HepG2 (cell line): ENCODE measurements around the gene SEMA4C. TPM values are rescaled to one million over a fixed set of nuclear protein-coding genes. Genes with fewer than 3 reads are reported as not detected.

Source experiments
- CHD2 ChIP-seq: IDR thresholded peaks from 2 replicates; pipeline ENCODE4 v1.6.1; 2011; ENCODE audit warnings: low read depth, low read length, improper control_type of control experiment
- HMG20A ChIP-seq: IDR thresholded peaks from 2 replicates; pipeline ENCODE4 v1.6.1; 2016; ENCODE audit warnings: borderline replicate concordance
- HOXA5 ChIP-seq: sonication (generic); formaldehyde crosslinking; IDR thresholded peaks from 2 replicates; pipeline ENCODE4 v1.4.0; 2020; ENCODE audit warnings: missing genetic modification reagents
- MAF1 ChIP-seq: sonication (generic); formaldehyde crosslinking; IDR thresholded peaks from 2 replicates; pipeline ENCODE4 v1.5.0; 2020; ENCODE audit warnings: missing genetic modification reagents, borderline replicate concordance
- MXD4 ChIP-seq: IDR thresholded peaks from 2 replicates; pipeline ENCODE4 v1.6.1; 2016; ENCODE audit warnings: mild to moderate bottlenecking, missing biosample characterization, missing genetic modification reagents
- PLRG1 ChIP-seq: fragments of 450-650 bp; conservative IDR thresholded peaks from 2 replicates; pipeline ENCODE4 v1.6.1; 2016
- RCOR2 ChIP-seq: IDR thresholded peaks from 2 replicates; pipeline ENCODE4 v1.6.1; 2016; ENCODE audit warnings: missing biosample characterization, missing genetic modification reagents
- RXRA ChIP-seq: sonication (generic); formaldehyde crosslinking; IDR thresholded peaks from 2 replicates; pipeline ENCODE4 v1.5.1; 2020; ENCODE audit warnings: missing genetic modification reagents
- SIN3A ChIP-seq: IDR thresholded peaks from 2 replicates; pipeline ENCODE4 v1.6.1; 2011; ENCODE audit warnings: low read depth, mild to moderate bottlenecking, control low read depth, low read length, borderline replicate concordance
- ZNF232 ChIP-seq: sonication (generic); formaldehyde crosslinking; IDR thresholded peaks from 2 replicates; pipeline ENCODE4 v1.4.0; 2020; ENCODE audit warnings: missing genetic modification reagents, borderline replicate concordance
- ZNF3 ChIP-seq: IDR thresholded peaks from 2 replicates; pipeline ENCODE4 v1.7.0; 2017; ENCODE audit warnings: inconsistent platforms
- polyA plus RNA-seq, 8 experiments: library from polyadenylated mRNA; depleted of rRNA in 3 of 8; stranded (reverse) in 7 of 8; unstranded in 1 of 8; fragments of >200 nt; fragmentation: Illumina TruSeq in 4 of 8; extraction: Trizol in 4 of 8; gene quantifications; 2 replicates each; pipeline versions ENCODE4 v1.2.1 to v1.2.3, GENCODE V29; 2011 to 2016; ENCODE audit warnings: low read depth in 4 of 8, missing spikeins in 1 of 8, mixed read lengths in 1 of 8; ENCODE audit not compliant: insufficient read depth in 1 of 8
- total RNA-seq, 5 experiments: library from RNA; depleted of rRNA; stranded (reverse); fragments of >200 nt; fragmentation: Illumina TruSeq; extraction: Trizol; gene quantifications; 2 replicates each; pipeline ENCODE4 v1.2.3, GENCODE V29; 2016; ENCODE audit warnings: low read depth in 1 of 5
- TF ChIP-seq, protein P1 (sequence below): sonication (generic); formaldehyde crosslinking; IDR thresholded peaks from 2 replicates; pipeline ENCODE4 v1.8.0; 2022; ENCODE audit warnings: missing genetic modification reagents, mild to moderate bottlenecking, borderline replicate concordance
- TF ChIP-seq, protein P2 (sequence below): sonication (generic); formaldehyde crosslinking; IDR thresholded peaks from 2 replicates; pipeline ENCODE4 v1.4.0; 2020; ENCODE audit warnings: missing genetic modification reagents; ENCODE audit errors: not compliant biosample characterization
- TF ChIP-seq, protein P3 (sequence below): sonication (generic); formaldehyde crosslinking; IDR thresholded peaks from 2 replicates; pipeline ENCODE4 v1.5.0; 2020; ENCODE audit warnings: mild to moderate bottlenecking, missing genetic modification reagents, borderline replicate concordance
- TF ChIP-seq, protein P4 (sequence below): sonication (generic); formaldehyde crosslinking; IDR thresholded peaks from 2 replicates; pipeline ENCODE4 v1.4.0; 2020; ENCODE audit warnings: missing genetic modification reagents, mild to moderate bottlenecking, borderline replicate concordance
- TF ChIP-seq, protein P5 (sequence below): sonication (generic); formaldehyde crosslinking; IDR thresholded peaks from 2 replicates; pipeline ENCODE4 v1.9.0; 2021; ENCODE audit warnings: missing genetic modification reagents, mild to moderate bottlenecking, borderline replicate concordance
- TF ChIP-seq, protein P6 (sequence below): sonication (generic); formaldehyde crosslinking; IDR thresholded peaks from 2 replicates; pipeline ENCODE4 v1.5.0; 2020; ENCODE audit warnings: mild to moderate bottlenecking, missing genetic modification reagents

SEMA4C gene
- total and polyA plus RNA-seq, 2 of the 13 experiments (the other 11 are each of a cell fraction or from before 2014, with no cell fraction given) = 25.9 to 46.6 TPM

DNA sequence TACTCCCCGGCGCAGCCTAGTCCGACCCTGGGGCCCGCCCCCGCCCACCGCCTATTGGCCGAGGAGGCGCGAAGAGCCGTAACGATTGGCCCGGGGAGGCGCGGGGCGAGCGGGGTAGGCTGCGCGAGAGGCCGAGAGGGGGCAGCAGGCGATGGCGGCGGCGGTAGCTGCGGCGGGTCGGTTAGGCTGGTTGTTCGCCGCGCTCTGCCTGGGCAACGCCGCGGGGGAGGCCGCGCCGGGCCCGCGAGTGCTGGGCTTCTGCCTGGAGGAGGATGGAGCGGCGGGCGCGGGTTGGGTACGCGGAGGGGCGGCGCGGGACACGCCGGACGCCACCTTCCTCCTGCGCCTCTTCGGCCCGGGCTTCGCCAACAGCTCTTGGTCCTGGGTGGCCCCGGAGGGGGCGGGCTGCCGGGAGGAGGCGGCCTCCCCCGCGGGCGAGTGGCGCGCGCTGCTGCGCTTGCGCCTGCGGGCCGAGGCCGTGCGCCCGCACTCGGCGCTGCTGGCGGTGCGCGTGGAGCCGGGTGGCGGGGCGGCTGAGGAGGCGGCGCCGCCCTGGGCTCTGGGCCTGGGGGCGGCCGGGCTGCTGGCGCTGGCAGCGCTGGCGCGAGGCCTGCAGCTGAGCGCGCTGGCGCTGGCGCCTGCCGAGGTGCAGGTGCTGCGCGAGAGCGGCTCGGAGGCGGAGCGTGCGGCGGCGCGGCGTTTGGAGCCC, 53.6 kb downstream of the SEMA4C start, which contains the start of gene CNNM3 (continued):
- TF ChIP-seq, protein P1, sequence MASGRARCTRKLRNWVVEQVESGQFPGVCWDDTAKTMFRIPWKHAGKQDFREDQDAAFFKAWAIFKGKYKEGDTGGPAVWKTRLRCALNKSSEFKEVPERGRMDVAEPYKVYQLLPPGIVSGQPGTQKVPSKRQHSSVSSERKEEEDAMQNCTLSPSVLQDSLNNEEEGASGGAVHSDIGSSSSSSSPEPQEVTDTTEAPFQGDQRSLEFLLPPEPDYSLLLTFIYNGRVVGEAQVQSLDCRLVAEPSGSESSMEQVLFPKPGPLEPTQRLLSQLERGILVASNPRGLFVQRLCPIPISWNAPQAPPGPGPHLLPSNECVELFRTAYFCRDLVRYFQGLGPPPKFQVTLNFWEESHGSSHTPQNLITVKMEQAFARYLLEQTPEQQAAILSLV (CRISPR knock-in tag) = peak; percentile 92; the same call in 1 of the 2 replicates
- TF ChIP-seq, protein P2, sequence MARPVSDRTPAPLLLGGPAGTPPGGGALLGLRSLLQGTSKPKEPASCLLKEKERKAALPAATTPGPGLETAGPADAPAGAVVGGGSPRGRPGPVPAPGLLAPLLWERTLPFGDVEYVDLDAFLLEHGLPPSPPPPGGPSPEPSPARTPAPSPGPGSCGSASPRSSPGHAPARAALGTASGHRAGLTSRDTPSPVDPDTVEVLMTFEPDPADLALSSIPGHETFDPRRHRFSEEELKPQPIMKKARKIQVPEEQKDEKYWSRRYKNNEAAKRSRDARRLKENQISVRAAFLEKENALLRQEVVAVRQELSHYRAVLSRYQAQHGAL (CRISPR knock-in tag) = peak; percentile 58
- 0 out of 2 replicates have a peak, but pooled peaks have one; percentile 43 for TF ChIP-seq MXD4 (CRISPR knock-in tag)
- TF ChIP-seq RCOR2 (CRISPR knock-in tag) = no peak
- TF ChIP-seq CHD2 = peak; percentile 67
- TF ChIP-seq, protein P3, sequence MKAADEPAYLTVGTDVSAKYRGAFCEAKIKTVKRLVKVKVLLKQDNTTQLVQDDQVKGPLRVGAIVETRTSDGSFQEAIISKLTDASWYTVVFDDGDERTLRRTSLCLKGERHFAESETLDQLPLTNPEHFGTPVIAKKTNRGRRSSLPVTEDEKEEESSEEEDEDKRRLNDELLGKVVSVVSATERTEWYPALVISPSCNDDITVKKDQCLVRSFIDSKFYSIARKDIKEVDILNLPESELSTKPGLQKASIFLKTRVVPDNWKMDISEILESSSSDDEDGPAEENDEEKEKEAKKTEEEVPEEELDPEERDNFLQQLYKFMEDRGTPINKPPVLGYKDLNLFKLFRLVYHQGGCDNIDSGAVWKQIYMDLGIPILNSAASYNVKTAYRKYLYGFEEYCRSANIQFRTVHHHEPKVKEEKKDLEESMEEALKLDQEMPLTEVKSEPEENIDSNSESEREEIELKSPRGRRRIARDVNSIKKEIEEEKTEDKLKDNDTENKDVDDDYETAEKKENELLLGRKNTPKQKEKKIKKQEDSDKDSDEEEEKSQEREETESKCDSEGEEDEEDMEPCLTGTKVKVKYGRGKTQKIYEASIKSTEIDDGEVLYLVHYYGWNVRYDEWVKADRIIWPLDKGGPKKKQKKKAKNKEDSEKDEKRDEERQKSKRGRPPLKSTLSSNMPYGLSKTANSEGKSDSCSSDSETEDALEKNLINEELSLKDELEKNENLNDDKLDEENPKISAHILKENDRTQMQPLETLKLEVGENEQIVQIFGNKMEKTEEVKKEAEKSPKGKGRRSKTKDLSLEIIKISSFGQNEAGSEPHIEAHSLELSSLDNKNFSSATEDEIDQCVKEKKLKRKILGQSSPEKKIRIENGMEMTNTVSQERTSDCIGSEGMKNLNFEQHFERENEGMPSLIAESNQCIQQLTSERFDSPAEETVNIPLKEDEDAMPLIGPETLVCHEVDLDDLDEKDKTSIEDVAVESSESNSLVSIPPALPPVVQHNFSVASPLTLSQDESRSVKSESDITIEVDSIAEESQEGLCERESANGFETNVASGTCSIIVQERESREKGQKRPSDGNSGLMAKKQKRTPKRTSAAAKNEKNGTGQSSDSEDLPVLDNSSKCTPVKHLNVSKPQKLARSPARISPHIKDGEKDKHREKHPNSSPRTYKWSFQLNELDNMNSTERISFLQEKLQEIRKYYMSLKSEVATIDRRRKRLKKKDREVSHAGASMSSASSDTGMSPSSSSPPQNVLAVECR = peak; percentile 91
- TF ChIP-seq ZNF3 (CRISPR knock-in tag) = no peak
- no peak for TF ChIP-seq MAF1 (CRISPR knock-in tag)
- TF ChIP-seq PLRG1 = no peak
- TF ChIP-seq, protein P4, sequence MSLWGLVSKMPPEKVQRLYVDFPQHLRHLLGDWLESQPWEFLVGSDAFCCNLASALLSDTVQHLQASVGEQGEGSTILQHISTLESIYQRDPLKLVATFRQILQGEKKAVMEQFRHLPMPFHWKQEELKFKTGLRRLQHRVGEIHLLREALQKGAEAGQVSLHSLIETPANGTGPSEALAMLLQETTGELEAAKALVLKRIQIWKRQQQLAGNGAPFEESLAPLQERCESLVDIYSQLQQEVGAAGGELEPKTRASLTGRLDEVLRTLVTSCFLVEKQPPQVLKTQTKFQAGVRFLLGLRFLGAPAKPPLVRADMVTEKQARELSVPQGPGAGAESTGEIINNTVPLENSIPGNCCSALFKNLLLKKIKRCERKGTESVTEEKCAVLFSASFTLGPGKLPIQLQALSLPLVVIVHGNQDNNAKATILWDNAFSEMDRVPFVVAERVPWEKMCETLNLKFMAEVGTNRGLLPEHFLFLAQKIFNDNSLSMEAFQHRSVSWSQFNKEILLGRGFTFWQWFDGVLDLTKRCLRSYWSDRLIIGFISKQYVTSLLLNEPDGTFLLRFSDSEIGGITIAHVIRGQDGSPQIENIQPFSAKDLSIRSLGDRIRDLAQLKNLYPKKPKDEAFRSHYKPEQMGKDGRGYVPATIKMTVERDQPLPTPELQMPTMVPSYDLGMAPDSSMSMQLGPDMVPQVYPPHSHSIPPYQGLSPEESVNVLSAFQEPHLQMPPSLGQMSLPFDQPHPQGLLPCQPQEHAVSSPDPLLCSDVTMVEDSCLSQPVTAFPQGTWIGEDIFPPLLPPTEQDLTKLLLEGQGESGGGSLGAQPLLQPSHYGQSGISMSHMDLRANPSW (CRISPR knock-in tag) = no peak
- no peak for TF ChIP-seq ZNF232
- TF ChIP-seq, protein P5, sequence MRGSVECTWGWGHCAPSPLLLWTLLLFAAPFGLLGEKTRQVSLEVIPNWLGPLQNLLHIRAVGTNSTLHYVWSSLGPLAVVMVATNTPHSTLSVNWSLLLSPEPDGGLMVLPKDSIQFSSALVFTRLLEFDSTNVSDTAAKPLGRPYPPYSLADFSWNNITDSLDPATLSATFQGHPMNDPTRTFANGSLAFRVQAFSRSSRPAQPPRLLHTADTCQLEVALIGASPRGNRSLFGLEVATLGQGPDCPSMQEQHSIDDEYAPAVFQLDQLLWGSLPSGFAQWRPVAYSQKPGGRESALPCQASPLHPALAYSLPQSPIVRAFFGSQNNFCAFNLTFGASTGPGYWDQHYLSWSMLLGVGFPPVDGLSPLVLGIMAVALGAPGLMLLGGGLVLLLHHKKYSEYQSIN (CRISPR knock-in tag) = no peak
- TF ChIP-seq, protein P6, sequence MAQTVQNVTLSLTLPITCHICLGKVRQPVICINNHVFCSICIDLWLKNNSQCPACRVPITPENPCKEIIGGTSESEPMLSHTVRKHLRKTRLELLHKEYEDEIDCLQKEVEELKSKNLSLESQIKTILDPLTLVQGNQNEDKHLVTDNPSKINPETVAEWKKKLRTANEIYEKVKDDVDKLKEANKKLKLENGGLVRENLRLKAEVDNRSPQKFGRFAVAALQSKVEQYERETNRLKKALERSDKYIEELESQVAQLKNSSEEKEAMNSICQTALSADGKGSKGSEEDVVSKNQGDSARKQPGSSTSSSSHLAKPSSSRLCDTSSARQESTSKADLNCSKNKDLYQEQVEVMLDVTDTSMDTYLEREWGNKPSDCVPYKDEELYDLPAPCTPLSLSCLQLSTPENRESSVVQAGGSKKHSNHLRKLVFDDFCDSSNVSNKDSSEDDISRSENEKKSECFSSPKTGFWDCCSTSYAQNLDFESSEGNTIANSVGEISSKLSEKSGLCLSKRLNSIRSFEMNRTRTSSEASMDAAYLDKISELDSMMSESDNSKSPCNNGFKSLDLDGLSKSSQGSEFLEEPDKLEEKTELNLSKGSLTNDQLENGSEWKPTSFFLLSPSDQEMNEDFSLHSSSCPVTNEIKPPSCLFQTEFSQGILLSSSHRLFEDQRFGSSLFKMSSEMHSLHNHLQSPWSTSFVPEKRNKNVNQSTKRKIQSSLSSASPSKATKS = no peak
- peak; percentile 55 for TF ChIP-seq RXRA (CRISPR knock-in tag)
- TF ChIP-seq HOXA5 (CRISPR knock-in tag) = no peak; the same call in 1 of the 2 replicates
- no peak for TF ChIP-seq HMG20A (CRISPR knock-in tag)
- peak; percentile 74; the same call in 1 of the 2 replicates for TF ChIP-seq SIN3A
